Colonic mucosa (tissue), 4 donors: ENCODE measurements around the gene KCTD5. TPM values are rescaled to one million over a fixed set of nuclear protein-coding genes. Genes with fewer than 3 reads are reported as not detected.

ENCODE experiments used
- DNase-seq: peaks from one replicate; pipeline ENCODE4 v3.0.0-alpha.2; 2020
- H3K27ac ChIP-seq: fragments of 200-600 bp; one replicate; pipeline ENCODE4 v1.8.0; 2021
- H3K27me3 ChIP-seq: fragments of 200-600 bp; one replicate; pipeline ENCODE4 v1.8.0; 2021
- H3K36me3 ChIP-seq: fragments of 200-600 bp; one replicate; pipeline ENCODE4 v1.8.0; 2021
- H3K4me1 ChIP-seq: fragments of 200-600 bp; one replicate; pipeline ENCODE4 v1.8.0; 2021; ENCODE audit warnings: mild to moderate bottlenecking
- H3K4me3 ChIP-seq: fragments of 200-600 bp; one replicate; pipeline ENCODE4 v1.8.0; 2021
- H3K9ac ChIP-seq, 2 donors: one replicate each; pipeline ENCODE4 v1.7.0; 2013; ENCODE audit warnings: control low read depth in 2 of 2, low read depth in 2 of 2, low read length in 2 of 2
- H3K9me3 ChIP-seq: fragments of 200-600 bp; one replicate; pipeline ENCODE4 v1.8.0; 2021
- intact Hi-C: fragments of 100-400 bp; cut with DNase I; formaldehyde crosslinking; loops from one replicate; pipeline ENCODE4 v1.14.1; 2022
- total RNA-seq, 2 donors: library from RNA; stranded (reverse); fragmentation: NEBNext Ultra II Directional in 1 of 2; extraction: Animal tissue kit (Norgen Biotek cat#: 25700) in 1 of 2; gene quantifications; one replicate each; pipeline ENCODE4 v1.2.1, GENCODE V29; 2021
- TF ChIP-seq, protein P1 (sequence below): fragments of 200-600 bp; IDR thresholded peaks from one replicate; pipeline ENCODE4 v1.8.0; 2022; ENCODE audit warnings: antibody characterized with exemption, mild to moderate bottlenecking
- donor health status: healthy.
- donor health status: DM: no; HTN: no; CAD: no.
- donor health status: DM: no; HTN: no; CAD: no.

KCTD5 gene
- total RNA-seq, 2 donors from 2014 or later = 45.2 to 88.3 TPM

- Histone ChIP-seq H3K4me1 (peaks cover 11% of the 10 kb centered on the region), H3K4me3 (peak overlapping the region; percentile 72), H3K9me3 (no peaks in the 10 kb centered on the region), H3K9ac (peak overlapping the region; percentile 92 to 96), H3K27ac (peak overlapping the region; percentile 95), H3K36me3 (peaks cover 4% of the 10 kb centered on the region), H3K27me3 (no peaks in the 10 kb centered on the region)
- TF ChIP-seq, protein P1, sequence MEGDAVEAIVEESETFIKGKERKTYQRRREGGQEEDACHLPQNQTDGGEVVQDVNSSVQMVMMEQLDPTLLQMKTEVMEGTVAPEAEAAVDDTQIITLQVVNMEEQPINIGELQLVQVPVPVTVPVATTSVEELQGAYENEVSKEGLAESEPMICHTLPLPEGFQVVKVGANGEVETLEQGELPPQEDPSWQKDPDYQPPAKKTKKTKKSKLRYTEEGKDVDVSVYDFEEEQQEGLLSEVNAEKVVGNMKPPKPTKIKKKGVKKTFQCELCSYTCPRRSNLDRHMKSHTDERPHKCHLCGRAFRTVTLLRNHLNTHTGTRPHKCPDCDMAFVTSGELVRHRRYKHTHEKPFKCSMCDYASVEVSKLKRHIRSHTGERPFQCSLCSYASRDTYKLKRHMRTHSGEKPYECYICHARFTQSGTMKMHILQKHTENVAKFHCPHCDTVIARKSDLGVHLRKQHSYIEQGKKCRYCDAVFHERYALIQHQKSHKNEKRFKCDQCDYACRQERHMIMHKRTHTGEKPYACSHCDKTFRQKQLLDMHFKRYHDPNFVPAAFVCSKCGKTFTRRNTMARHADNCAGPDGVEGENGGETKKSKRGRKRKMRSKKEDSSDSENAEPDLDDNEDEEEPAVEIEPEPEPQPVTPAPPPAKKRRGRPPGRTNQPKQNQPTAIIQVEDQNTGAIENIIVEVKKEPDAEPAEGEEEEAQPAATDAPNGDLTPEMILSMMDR = no peak
- intact Hi-C loops = no loop called here
- peak; percentile 84 for DNase-seq
Measured at GRCh38 chr16:2752850-2753732, 70.8 kb downstream of the KCTD5 start.

DNA sequence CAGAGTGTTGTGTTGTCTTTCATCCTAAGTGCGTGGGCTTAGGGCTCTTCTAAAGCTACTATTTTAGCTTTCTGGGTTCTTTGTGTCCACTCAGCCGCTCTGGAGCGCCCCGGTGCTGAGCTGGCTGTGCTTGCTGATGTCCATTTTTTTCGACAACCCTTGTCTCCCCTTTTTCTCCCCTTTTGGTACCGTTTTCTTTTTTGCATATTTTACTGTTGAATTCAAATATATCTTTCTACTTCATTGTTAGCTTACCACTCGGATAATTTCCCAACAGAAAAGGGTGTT lies 71.4 kb downstream of the KCTD5 start:
- TF ChIP-seq, protein P1 = no peak
- no peak for DNase-seq
- Histone ChIP-seq H3K9me3 (no peaks in the 10 kb centered on the region), H3K4me3 (peak overlapping the region; percentile 72), H3K9ac (peak overlapping the region; percentile 76 to 96), H3K27ac (peak overlapping the region; percentile 95), H3K36me3 (peaks cover 9% of the 10 kb centered on the region), H3K4me1 (peaks cover 11% of the 10 kb centered on the region), H3K27me3 (no peaks in the 10 kb centered on the region)
- intact Hi-C loops = no loop called here

GRCh38 chr16:2755158-2755557 lies 72.8 kb downstream of the KCTD5 start:
- Histone ChIP-seq H3K4me3 (no peak overlapping the region), H3K9me3 (no peaks in the 10 kb centered on the region), H3K9ac (peak overlapping the region in 1 of 2 donors; percentile 76), H3K27me3 (no peaks in the 10 kb centered on the region), H3K36me3 (peaks cover 23% of the 10 kb centered on the region), H3K27ac (no peak overlapping the region), H3K4me1 (peaks cover 17% of the 10 kb centered on the region)
- no peak for DNase-seq
- TF ChIP-seq, protein P1 = no peak
- intact Hi-C loops = no loop called here

DNA sequence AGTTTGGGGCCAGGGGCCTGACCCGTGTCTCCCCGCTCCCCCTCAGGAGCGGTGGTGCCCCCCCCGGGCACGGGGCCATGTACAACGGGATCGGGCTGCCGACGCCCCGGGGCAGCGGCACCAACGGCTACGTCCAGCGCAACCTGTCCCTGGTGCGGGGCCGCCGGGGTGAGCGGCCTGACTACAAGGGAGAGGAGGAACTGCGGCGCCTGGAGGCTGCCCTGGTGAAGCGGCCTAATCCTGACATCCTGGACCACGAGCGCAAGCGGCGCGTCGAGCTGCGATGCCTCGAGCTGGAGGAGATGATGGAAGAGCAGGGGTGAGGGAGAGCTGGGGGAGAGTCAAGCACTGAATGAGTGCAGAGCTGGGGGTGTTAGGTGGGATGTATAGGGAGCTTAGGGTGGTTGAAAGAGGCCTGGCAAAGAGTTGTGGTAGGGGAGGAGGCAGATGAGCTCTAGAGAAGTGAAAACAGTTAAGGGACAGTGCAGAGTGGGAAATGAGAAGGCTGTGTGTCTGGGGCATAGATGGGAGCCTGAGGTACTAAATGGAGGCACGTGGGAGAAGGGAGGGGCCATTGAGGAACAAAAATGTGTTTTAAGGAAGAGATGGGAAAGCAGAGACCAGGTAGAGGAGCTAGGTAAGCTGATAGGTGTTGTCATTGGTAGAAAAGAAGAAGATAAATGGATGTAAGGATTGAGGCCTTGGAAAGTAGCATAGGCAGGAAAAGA lies 74.1 kb downstream of the KCTD5 start:
- H3K27ac ChIP-seq = no peak overlapping the region
- H3K36me3 ChIP-seq = peaks cover 32% of the 10 kb centered on the region
- no peaks in the 10 kb centered on the region for H3K9me3 ChIP-seq
- H3K4me1 ChIP-seq = peaks cover 22% of the 10 kb centered on the region
- no peaks in the 10 kb centered on the region for H3K27me3 ChIP-seq
- TF ChIP-seq, protein P1 = no peak
- no peak overlapping the region for H3K9ac ChIP-seq
- no peak overlapping the region for H3K4me3 ChIP-seq
- DNase-seq = no peak
- intact Hi-C loops = no loop called here

- H3K36me3 ChIP-seq = peaks cover 41% of the 10 kb centered on the region
- no peaks in the 10 kb centered on the region for H3K9me3 ChIP-seq
- no peaks in the 10 kb centered on the region for H3K27me3 ChIP-seq
- TF ChIP-seq, protein P1 = no peak
- intact Hi-C loops = no loop called here
- peaks cover 17% of the 10 kb centered on the region for H3K4me1 ChIP-seq
- H3K27ac ChIP-seq = no peak overlapping the region
- H3K4me3 ChIP-seq = no peak overlapping the region
- DNase-seq = no peak
- H3K9ac ChIP-seq = no peak overlapping the region
Measured at GRCh38 chr16:2757344-2757743, 75.0 kb downstream of the KCTD5 start.

Other genes starting within 250 kb of the KCTD5 start
- gene TEDC2, start 222.4 kb upstream of the KCTD5 start, total RNA-seq = 10 to 100 TPM in 1 of 2 donors, 1 to 10 TPM in 1; 2.4 to 24.0 TPM
- not detected for gene NTN3, start 211.2 kb upstream of the KCTD5 start, total RNA-seq
- gene TBC1D24, start 207.4 kb upstream of the KCTD5 start, total RNA-seq = 10 to 100 TPM in 1 of 2 donors, 1 to 10 TPM in 1; 8.4 to 15.8 TPM
- gene ATP6V0C, start 168.6 kb upstream of the KCTD5 start, total RNA-seq = 100 to 1,000 TPM; 240 to 336 TPM
- 10 to 100 TPM; 19.4 to 31.6 TPM for gene AMDHD2, start 162.2 kb upstream of the KCTD5 start, total RNA-seq
- under 1 TPM; 0.53 to 0.54 TPM for gene CEMP1, start 151.1 kb upstream of the KCTD5 start, total RNA-seq
- 10 to 100 TPM; 60.4 to 71.5 TPM for gene PDPK1, start 144.5 kb upstream of the KCTD5 start, total RNA-seq
- under 1 TPM; 0.15 to 0.56 TPM for gene PRSS27, start 37.7 kb downstream of the KCTD5 start, total RNA-seq
- gene SRRM2, start 70.1 kb downstream of the KCTD5 start, total RNA-seq = 100 to 1,000 TPM; 377 to 539 TPM
- 100 to 1,000 TPM; 230 to 333 TPM for gene ELOB, start 94.8 kb downstream of the KCTD5 start, total RNA-seq
- not detected for gene PRSS33, start 105.0 kb downstream of the KCTD5 start, total RNA-seq
- gene PRSS41, start 115.9 kb downstream of the KCTD5 start, total RNA-seq = not detected
- gene PRSS21, start 134.7 kb downstream of the KCTD5 start, total RNA-seq = 1 to 10 TPM; 1.1 to 2.6 TPM
- gene ZG16B, start 147.8 kb downstream of the KCTD5 start, total RNA-seq = 10 to 100 TPM; 34.1 to 62.1 TPM
- 1 to 10 TPM; 6.1 to 6.7 TPM for gene PRSS22, start 175.6 kb downstream of the KCTD5 start, total RNA-seq
- gene FLYWCH2, start 200.7 kb downstream of the KCTD5 start, total RNA-seq = 10 to 100 TPM; 16.2 to 24.8 TPM
- 10 to 100 TPM; 18.5 to 28.4 TPM for gene FLYWCH1, start 229.4 kb downstream of the KCTD5 start, total RNA-seq